HCEC 1CT (cell line): Measurements from ENCODE around the gene GADL1.

Experiments
- DNase-seq: peaks from one replicate; pipeline ENCODE4 v3.0.0-alpha.2; 2017

Gene GADL1

GRCh38 chr3:30875505-30875904 lies 19.0 kb downstream of the GADL1 start:
- DNase-seq: no peak

GRCh38 chr3:30873671-30874070 lies 20.8 kb downstream of the GADL1 start:
- no peak for DNase-seq

GRCh38 chr3:30872879-30873278 lies 21.6 kb downstream of the GADL1 start:
- no peak for DNase-seq

- DNase-seq: no peak
Measured at GRCh38 chr3:30871720-30872119, 22.7 kb downstream of the GADL1 start.

DNA sequence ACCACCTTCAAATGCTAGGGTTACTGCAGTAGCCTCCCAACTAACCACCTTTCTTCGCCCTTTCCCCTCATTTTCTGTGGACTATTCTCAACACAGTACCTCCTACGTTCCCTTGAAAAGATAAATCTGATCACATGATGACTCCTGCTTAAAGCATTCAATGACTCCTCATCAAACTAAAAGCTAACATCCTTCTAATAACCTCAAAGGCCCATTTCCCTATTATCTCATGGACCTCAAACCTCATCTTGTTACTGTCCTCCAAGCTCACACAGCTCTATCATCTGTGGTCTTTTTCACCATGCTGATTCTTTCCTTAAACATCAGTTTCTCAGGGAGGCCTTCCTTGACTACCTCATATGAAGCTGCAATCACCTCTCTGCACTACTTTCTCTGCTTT lies 29.6 kb downstream of the GADL1 start:
- DNase-seq: peak; percentile 4

- no peak for DNase-seq
Measured at GRCh38 chr3:30864132-30864531, 30.3 kb downstream of the GADL1 start.

- DNase-seq: no peak
Measured at GRCh38 chr3:30862004-30862403, 32.5 kb downstream of the GADL1 start.

DNA sequence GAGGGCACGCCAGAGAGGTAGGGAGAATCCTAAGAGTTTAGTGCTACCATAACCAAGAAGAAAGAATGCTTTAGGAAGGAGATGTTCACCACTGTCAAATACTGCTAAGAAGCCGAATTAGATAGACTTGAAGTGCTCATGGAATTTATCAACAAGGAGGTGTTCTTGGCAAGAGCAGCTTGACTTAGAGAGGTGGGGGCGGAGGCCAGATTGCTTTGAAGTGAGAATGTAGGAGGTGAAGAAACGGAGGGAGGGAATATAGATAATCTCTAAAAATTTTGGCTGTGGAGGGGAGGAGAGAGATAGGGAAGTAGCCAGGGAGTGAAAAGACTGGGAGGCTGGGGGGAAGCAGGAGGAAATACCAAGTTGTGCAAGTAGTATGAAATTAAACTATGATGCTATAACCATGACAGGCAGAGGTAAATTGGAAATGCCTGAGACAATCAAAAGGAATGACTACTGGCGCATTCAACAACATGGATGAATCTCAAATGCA lies 35.5 kb downstream of the GADL1 start:
- no peak for DNase-seq

GRCh38 chr3:30855400-30856292 lies 38.8 kb downstream of the GADL1 start:
- no peak for DNase-seq

DNA sequence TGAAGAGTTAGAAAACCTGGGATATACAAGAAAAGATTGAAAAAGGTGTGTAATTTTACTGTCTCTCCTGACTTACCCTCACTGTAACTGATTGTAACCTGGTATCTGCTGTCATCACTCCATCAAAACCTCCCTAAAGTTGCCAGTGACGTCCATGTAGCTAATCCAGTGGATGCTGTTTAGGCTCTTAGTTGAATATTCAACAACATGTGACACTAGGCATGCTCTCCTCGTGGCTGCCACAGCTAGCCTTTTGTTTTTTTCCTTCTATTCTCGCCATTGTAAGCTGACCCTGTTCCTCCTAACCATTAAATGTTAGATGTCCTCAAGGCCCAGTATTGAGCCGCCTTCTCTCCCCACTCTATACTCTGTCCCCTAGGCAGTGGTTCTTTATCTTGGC lies 41.6 kb downstream of the GADL1 start:
- DNase-seq: no peak

DNA sequence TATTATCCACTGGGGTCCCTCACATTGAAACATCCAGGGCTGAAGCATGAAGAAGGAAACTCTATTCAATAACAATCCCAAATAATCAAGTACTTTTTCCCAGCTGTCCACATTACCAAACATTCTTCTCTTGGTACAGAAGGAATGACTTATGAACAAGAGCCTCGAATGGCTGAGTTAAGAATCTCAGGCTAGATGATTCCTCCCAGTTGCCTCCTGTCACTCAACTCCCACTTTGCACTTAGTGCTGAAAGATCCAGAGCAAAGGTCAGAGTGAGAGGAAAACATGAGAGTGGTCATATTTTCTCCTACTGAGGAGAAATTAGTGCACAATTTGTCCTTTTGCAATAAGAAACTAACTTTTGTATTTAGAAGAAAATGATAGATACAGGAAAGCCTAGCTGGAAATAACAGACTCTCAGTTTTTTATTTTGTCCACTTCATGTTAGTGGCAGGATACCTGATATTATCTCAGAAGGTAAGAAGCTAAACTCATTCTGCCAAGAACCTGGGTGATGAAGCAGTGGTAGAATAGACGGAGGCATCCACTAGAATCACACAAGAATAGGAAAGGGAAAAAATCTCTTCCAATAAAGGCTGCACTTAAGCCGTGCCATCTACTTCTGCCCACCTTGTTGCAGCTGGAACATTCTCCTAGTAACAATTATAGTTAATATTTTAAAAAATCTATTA lies 46.2 kb downstream of the GADL1 start:
- no peak for DNase-seq

GRCh38 chr3:30847592-30847991 lies 46.9 kb downstream of the GADL1 start:
- DNase-seq: no peak

DNA sequence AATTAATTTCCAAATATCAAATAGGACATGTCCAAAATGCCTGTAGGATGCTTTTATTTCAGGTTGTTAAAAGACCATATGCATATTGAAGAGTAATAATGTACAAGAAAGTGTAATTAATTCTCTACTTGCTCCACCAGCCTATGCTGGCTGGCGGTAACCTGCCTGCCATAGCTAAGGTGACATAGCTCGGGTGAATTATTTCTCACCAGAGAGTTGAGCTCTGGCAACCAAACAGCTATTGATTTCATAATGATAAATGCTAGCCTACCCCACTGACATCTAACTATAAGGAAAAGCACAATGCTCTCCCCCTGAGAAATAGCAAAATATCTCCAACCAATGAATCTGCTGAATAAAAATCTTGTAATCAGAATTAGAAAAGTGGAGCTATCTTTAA lies 48.9 kb downstream of the GADL1 start:
- no peak for DNase-seq

DNA sequence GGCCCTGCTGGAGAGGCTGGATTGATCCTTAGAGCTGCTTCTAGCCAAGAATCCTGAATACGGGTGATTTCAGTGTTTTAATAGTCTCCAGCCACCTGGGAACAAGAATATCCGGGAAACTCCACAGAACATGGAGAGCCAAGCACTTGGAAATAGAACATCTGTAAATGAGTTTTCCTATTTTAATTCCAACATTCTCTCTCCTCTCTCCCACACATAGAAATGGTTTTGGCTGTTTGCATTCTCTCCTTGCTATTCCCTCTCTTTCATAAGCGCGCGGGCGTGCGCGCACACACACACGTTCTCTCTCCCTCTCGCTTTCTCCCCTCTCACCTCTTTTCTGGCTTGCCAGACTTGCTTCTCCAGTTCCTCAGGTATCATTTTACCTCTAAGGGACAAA lies 50.6 kb downstream of the GADL1 start:
- DNase-seq: no peak

DNA sequence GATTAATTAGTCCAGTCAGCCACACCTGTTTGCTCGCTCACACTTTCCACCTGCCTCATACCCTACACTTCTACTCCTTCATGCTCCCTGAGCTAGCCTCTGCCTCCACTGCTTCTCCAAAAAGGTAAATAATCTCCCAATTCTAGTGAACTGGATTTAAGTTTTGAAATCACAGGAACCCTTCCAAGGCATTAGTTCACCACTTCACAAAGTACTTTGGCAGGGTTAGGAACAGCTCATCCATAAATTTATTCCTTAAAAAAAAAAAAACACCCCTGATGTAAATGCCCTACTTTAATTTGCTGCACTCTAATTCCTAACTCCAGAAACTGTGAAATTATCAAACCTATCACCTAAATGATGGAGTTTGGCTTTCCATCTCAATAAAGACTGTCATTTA lies 58.3 kb downstream of the GADL1 start:
- DNase-seq: no peak

GRCh38 chr3:30835667-30836066 lies 58.8 kb downstream of the GADL1 start:
- DNase-seq: no peak

DNA sequence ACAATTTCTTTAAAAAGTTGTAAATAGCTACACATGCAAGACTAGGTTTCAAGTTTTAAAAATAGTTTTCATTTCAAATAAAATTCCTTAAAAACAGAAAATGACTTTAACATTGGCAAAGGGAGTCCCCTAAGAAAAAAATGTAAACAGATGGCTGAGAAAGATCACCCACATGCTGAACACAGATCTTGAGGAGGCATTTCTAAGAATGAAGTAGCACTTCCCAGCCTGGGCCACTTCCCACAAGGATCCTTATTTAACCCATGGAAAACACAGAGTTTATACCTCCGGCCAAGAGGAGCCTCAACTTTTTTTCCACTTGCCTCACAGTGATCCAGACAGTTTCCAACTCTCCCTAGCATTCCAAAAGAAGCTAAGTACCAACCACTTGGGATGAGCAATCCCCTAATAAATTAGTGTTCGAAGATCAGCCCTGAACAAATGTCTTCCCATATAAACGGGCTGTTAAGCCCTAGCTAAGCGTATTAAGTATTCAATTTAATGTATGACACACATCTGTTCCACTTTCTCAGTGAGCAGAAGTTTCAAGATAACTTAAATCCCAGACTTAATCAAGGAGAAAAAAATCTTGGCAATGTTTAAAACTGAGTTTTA lies 61.4 kb downstream of the GADL1 start:
- no peak for DNase-seq

DNA sequence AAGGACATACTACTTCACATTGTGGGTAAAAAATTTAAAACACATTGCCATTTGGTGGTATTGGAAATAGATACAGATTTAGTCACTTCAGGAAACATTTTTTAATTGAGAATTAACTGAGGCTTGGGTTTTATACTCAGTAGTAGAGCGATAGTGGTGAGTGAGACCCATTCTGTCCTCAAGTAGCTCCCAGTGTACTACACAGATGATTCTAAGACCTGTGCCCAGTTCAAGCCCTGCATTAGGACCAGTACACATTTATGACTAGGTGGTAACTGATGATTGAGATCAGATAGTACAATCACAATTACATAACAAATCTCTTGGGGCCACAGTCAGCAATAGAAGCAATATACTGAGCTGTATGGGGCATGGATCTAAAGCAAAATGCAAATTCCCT lies 67.4 kb downstream of the GADL1 start:
- no peak for DNase-seq

DNA sequence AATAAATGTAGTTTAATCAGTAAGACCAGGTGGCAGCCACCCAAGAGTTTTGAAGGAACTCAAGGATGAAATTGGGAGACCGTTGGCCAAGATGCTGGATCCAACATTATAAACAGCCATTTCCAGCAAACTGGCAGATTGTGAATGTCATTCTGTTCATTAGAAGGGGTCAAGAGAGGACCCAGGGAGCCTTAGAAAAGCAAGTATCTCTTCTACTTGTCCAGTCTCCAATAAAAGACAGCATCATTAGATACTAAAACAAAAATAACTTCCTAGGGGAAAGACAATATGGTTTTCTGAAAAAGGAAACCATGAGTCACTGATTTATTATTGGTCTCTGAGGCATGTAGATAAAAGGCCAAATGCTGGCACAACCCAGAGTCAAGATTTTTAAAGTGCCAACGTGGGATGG lies 67.9 kb downstream of the GADL1 start:
- peak; percentile 13 for DNase-seq

DNA sequence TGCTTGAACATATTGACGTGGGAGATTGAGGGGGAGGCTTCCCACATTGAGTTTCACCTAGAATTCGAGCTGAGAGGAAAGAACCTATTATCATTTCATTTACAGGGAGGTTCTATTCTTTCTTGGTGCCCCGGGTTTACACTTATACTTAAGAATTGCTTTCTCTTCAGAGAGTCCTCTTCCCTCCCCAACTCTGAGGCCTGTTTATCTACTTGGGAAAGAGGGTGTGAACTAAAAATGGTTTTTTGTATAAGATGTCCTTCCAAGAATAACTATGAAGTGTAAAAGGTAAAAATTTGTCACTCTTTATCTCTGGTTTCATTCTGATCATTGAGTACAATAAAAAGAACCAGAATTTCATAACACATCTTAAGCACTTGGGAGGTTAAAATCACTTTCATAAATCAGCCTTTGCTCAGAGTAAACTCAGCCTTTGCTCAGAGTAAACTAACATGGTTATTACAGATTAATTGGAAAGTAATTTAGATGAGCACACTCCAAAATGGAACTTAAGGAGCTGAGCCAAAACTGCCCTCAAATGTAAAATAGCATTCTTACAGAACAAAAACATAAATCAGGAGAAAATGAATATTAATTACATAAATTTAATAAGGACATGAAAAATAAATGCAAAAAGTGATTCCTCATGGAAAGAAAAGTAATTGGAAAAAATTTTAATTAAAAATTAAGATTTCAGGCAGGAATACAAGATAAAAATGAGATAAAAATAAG lies 75.2 kb downstream of the GADL1 start:
- DNase-seq: no peak

GRCh38 chr3:30813734-30814133 lies 80.7 kb downstream of the GADL1 start:
- no peak for DNase-seq

DNA sequence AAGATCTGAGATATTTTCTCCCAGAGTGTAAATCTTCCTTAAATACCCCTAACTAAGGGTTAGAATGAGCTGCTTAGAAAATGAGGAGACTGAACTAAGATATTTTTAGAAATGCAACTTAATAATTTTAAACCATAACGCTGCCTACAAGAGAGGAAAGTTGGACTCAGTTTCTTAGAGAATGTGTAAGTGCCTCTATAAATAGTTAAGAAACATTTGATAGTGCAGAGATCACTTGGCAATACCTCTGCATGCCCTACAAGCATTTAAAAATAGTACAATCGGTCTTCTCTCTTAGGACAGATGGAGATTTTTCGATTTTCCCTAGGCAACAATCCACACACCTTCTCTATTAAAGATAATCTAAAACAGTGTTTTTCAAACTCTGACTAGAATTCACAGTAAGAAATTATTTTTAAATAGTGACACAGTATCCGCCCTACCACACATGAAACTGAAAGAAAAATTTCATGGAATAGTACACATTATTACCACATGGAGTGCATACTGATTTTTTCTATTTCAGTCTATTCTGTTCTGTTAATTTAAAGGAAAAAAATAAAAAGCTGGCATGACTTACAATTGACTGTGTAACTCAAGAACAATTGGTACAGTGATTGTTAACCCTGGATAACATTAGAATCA lies 83.2 kb downstream of the GADL1 start:
- DNase-seq: no peak

GRCh38 chr3:30810625-30811024 lies 83.8 kb downstream of the GADL1 start:
- no peak for DNase-seq
